Gastroesophageal sphincter (tissue), 4 donors: ENCODE data around the gene PCDHGC3. TPM values are rescaled to one million over a fixed set of nuclear protein-coding genes. Genes with fewer than 3 reads are reported as not detected.
A peak's percentile ranks its signal among the peaks of the same experiment; 100 is the strongest.

Experiments used
- ATAC-seq: fragments of 150-250 bp; one replicate; pipeline ENCODE4 v1.9.1; 2016; ENCODE audit warnings: mild to moderate bottlenecking, moderate library complexity
- H3K27ac ChIP-seq, 4 donors: fragments of 200-600 bp; sonication (generic) in 3 of 4; 1 replicate in 3 of 4; 2 replicates in 1 of 4; pipeline ENCODE4 v1.5.1; 2016 to 2019
- H3K27me3 ChIP-seq: fragments of 200-600 bp; sonication (generic); one replicate; pipeline ENCODE4 v1.5.1; 2019
- H3K36me3 ChIP-seq, 2 donors: fragments of 200-600 bp; sonication (generic); one replicate each; pipeline ENCODE4 v1.5.1; 2019; ENCODE audit warnings: control low read depth in 1 of 2
- H3K4me1 ChIP-seq, 3 donors: fragments of 200-600 bp; sonication (generic); 1 replicate in 2 of 3; 2 replicates in 1 of 3; pipeline ENCODE4 v1.5.1; 2016 to 2019; ENCODE audit warnings: control low read depth in 2 of 3
- H3K4me3 ChIP-seq, 2 donors: fragments of 200-600 bp; sonication (generic); one replicate each; pipeline ENCODE4 v1.5.1; 2019; ENCODE audit warnings: mild to moderate bottlenecking in 1 of 2, moderate library complexity in 1 of 2
- H3K9me3 ChIP-seq, 3 donors: fragments of 200-600 bp; sonication (generic); one replicate each; pipeline ENCODE4 v1.5.1; 2017 to 2019; ENCODE audit warnings: control low read depth in 2 of 3
- CTCF ChIP-seq, 4 experiments: fragments of 200-600 bp in 2 of 4; fragments of 450-650 bp in 2 of 4; sonication (generic) in 1 of 4; IDR thresholded peaks; one replicate each; pipeline ENCODE4 v1.5.1; 2017 to 2019; ENCODE audit warnings: antibody characterized with exemption in 4 of 4, mild to moderate bottlenecking in 2 of 4, moderate library complexity in 2 of 4
- EP300 ChIP-seq: sonication (generic); formaldehyde crosslinking; IDR thresholded peaks from one replicate; pipeline ENCODE4 v1.6.1; 2017; ENCODE audit warnings: antibody characterized with exemption, mild to moderate bottlenecking
- POLR2A ChIP-seq, 2 donors: fragments of 450-650 bp; IDR thresholded peaks; one replicate each; pipeline ENCODE4 v1.6.1; 2017; ENCODE audit warnings: antibody characterized with exemption in 2 of 2, mild to moderate bottlenecking in 2 of 2, moderate library complexity in 1 of 2
- POLR2AphosphoS5 ChIP-seq: sonication (generic); formaldehyde crosslinking; IDR thresholded peaks from one replicate; pipeline ENCODE4 v1.6.1; 2017; ENCODE audit warnings: antibody characterized with exemption
- WGBS, 2 donors: methylation state at CpG; one replicate each; pipeline ENCODE4 v1.1.5; 2018; ENCODE audit warnings: low coverage in 1 of 2; 5-methylcytosine and 5-hydroxymethylcytosine counted together
- total RNA-seq, 4 donors: library from RNA; depleted of rRNA; stranded (reverse); fragments of >200 nt; gene quantifications; one replicate each; pipeline ENCODE4 v1.1.0, GENCODE V29; 2016

The PCDHGC3 gene
- total RNA-seq, 4 donors from 2014 or later: 52.6 to 95.6 (median 63.2) TPM

DNA sequence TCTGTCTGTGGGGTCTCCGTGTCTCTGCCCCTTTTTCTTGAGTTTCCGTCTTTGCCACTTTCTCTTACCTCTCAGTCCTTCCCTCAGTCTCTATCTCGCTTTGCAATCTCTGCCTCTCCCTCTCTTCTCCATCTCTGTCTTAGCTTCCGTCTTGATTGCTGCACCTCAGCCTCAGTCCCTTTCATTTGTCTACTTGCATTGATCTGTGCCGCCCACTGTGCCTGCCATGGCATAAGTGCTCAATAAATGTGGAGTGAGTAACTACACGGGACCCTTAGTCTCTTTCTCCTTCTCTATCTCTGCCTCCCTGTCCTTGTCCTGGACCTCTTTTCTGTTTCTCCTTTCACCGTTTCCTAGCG, 19.7 kb downstream of the PCDHGC3 start:
- no peaks in the 10 kb centered on the region for H3K27me3 ChIP-seq
- TF ChIP-seq POLR2A (IDR thresholded peaks at IDR 0.05): no peak
- TF ChIP-seq EP300: no peak
- TF ChIP-seq CTCF (IDR thresholded peaks at IDR 0.05): no peak
- TF ChIP-seq POLR2AphosphoS5: no peak
- H3K27ac ChIP-seq: peak overlapping the region in 1 of 4 donors; percentile 21
- WGBS, 2 donors: 83 to 100% methylated on average over 1 to 8 of the region's 8 CpGs
- H3K36me3 ChIP-seq: peaks cover 0 to 65% of the 10 kb centered on the region in 2 donors
- H3K4me3 ChIP-seq: no peak overlapping the region
- peaks cover 0 to 40% (median 11%) of the 10 kb centered on the region in 3 donors for H3K4me1 ChIP-seq
- no peaks in the 10 kb centered on the region for H3K9me3 ChIP-seq
- no peak for ATAC-seq

- ATAC-seq: no peak
- Histone ChIP-seq H3K9me3 (no peaks in the 10 kb centered on the region), H3K4me3 (no peak overlapping the region), H3K27me3 (no peaks in the 10 kb centered on the region), H3K36me3 (peaks cover 0 to 59% of the 10 kb centered on the region in 2 donors), H3K4me1 (peaks cover 0 to 37% (median 11%) of the 10 kb centered on the region in 3 donors), H3K27ac (no peak overlapping the region)
- 58 to 86% methylated on average over 2 to 3 of the region's 4 CpGs for WGBS, 2 donors
- TF ChIP-seq CTCF (IDR thresholded peaks at IDR 0.05): no peak
- TF ChIP-seq EP300: no peak
- TF ChIP-seq POLR2AphosphoS5: no peak
- no peak for TF ChIP-seq POLR2A (IDR thresholded peaks at IDR 0.05)
Measured at GRCh38 chr5:141496038-141496437, 20.3 kb downstream of the PCDHGC3 start.

DNA sequence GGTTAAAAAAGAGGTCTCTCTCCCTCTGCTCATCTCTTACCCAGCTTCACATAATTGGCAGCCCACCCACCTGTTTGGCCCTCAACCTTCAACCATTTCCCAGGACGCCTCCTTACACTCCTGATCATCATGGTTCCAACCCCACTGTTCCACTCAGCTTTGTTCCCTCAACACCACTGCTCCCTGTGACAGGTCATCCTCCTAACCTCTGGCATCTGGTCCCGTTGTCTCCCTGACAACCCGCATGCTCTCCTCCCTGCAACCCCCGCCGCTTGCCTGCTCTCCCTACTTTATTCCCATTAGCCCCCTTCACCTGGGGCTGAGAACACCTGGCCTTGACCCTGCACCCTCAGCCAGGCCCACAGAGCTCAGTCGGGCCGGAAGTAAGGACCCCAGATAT, 26.0 kb downstream of the PCDHGC3 start:
- Histone ChIP-seq H3K27me3 (no peaks in the 10 kb centered on the region), H3K9me3 (no peaks in the 10 kb centered on the region), H3K36me3 (peaks cover 0 to 70% of the 10 kb centered on the region in 2 donors), H3K4me1 (peaks cover 1 to 7% (median 4%) of the 10 kb centered on the region in 3 donors), H3K27ac (no peak overlapping the region), H3K4me3 (no peak overlapping the region)
- ATAC-seq: no peak
- TF ChIP-seq POLR2A (IDR thresholded peaks at IDR 0.05): no peak
- WGBS, 2 donors: 68 to 83% methylated on average over 4 to 6 of the region's 7 CpGs

DNA sequence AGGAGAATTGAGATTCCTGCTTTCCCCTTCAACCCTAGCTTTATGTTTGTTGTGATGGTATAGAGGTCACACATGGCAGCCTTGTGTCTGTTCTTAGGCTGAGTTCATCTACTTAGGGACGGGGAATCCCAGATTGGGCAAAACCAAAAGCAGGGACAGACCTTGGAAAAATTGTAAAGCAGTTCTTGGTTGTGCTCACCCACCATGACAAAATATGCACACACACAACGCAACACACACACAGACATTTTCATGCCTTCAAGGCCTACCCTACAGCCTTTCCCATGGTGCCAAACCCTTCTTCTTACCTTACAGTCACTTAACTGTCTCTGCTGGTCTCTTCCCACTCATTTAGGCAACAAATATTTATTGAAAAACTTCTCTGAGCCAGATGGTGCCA, 27.9 kb downstream of the PCDHGC3 start:
- no peaks in the 10 kb centered on the region for H3K27me3 ChIP-seq
- no peak overlapping the region for H3K4me3 ChIP-seq
- H3K9me3 ChIP-seq: no peaks in the 10 kb centered on the region
- no peak for TF ChIP-seq EP300
- TF ChIP-seq POLR2AphosphoS5: no peak
- no peak for TF ChIP-seq POLR2A (IDR thresholded peaks at IDR 0.05)
- TF ChIP-seq CTCF (IDR thresholded peaks at IDR 0.05): no peak
- peaks cover 3 to 26% (median 21%) of the 10 kb centered on the region in 3 donors for H3K4me1 ChIP-seq
- no peak overlapping the region for H3K27ac ChIP-seq
- H3K36me3 ChIP-seq: peaks cover 0 to 51% of the 10 kb centered on the region in 2 donors
- 83 to 96% methylated on average over 1 to 2 of the region's 2 CpGs for WGBS, 2 donors
- no peak for ATAC-seq

- no peak overlapping the region for H3K4me3 ChIP-seq
- no peak for ATAC-seq
- TF ChIP-seq CTCF (IDR thresholded peaks at IDR 0.05) (no peak), POLR2AphosphoS5 (no peak), EP300 (no peak), POLR2A (IDR thresholded peaks at IDR 0.05) (no peak)
- peaks cover 0 to 50% of the 10 kb centered on the region in 2 donors for H3K36me3 ChIP-seq
- H3K27ac ChIP-seq: no peak overlapping the region
- peaks cover 3 to 31% (median 24%) of the 10 kb centered on the region in 3 donors for H3K4me1 ChIP-seq
- no peaks in the 10 kb centered on the region for H3K27me3 ChIP-seq
- WGBS, 2 donors: 87 to 92% methylated on average over 3 to 4 of the region's 4 CpGs
- no peaks in the 10 kb centered on the region for H3K9me3 ChIP-seq
Measured at GRCh38 chr5:141504216-141504615, 28.4 kb downstream of the PCDHGC3 start.
